ENCODE results near the gene USP34. TPM values are rescaled to one million over a fixed set of nuclear protein-coding genes. Genes with fewer than 3 reads are reported as not detected.

The USP34 gene
- total and polyA plus RNA-seq, 2 of the 8 experiments (the other 6 are each of a cell fraction or from before 2014, with no cell fraction given), result 56.7 to 91.7 TPM

DNA sequence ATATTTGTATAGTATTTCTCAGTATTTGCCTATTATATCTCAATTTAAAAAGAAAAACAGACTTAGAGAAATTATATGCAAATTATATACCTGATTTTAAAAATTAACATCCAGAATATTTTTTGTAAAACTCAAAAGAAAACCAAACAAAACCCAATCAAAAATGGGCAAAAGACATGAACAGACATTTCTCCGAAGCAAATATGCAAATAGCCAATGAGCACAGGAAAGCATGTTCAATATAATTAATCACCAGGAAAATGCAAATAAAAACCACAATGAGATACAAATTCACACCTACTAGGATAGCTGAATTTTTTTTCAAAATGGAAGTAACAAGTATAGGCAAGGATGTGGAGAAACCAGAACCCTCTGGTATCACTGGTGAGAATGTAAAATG lies 108.0 kb downstream of the USP34 start:
- Histone ChIP-seq H3K4me3 (ENCODE audit: extremely low read depth in 1 of 4, insufficient read depth in 2 of 4, low read depth in 3 of 4, low read length in 4 of 4) (no peak overlapping the region), H3K4ac (replicated peaks; ENCODE audit: insufficient read length, low read depth, low read length) (no peak overlapping the region), H3K14ac (ENCODE audit: insufficient read length) (no peak overlapping the region), H4K5ac (ENCODE audit: insufficient read length, low read depth, low read length) (no peak overlapping the region), H2BK15ac (ENCODE audit: low read length) (no peak overlapping the region), H3K56ac (replicated peaks; ENCODE audit: insufficient read length, low read depth, low read length) (no peak overlapping the region), H4K20me1 (replicated peaks in 1 of 2; ENCODE audit: control insufficient read depth in 1 of 2, insufficient read depth in 2 of 2, low read length in 2 of 2) (peaks cover 0 to 4% of the 10 kb centered on the region in 2 experiments), H4K91ac (replicated peaks; ENCODE audit: insufficient read length, low read length) (no peak overlapping the region), H3K79me2 (ENCODE audit: control insufficient read depth in 1 of 2, insufficient read depth in 2 of 2, low read length in 2 of 2) (peaks cover 0 to 53% of the 10 kb centered on the region in 2 experiments; a peak in 2 of 4 replicates), H3K9ac (replicated peaks in 1 of 4; ENCODE audit: extremely low read depth in 1 of 4, low read depth in 3 of 4, low read length in 3 of 4) (no peak overlapping the region), H3K27ac (ENCODE audit: low read depth, low read length) (no peak overlapping the region), H3K23me2 (ENCODE audit: low read depth, low read length) (no peaks in the 10 kb centered on the region), H2AFZ (ENCODE audit: low read length) (no peak overlapping the region), H2AK5ac (ENCODE audit: low read depth, low read length) (no peak overlapping the region), H3K79me1 (ENCODE audit: low read depth, low read length) (peaks cover 4% of the 10 kb centered on the region), H3K4me2 (ENCODE audit: insufficient read depth in 1 of 2, low read depth in 2 of 2, low read length in 2 of 2) (no peak overlapping the region), H3K36me3 (ENCODE audit: control insufficient read depth in 2 of 4, insufficient read depth in 4 of 4, low read length in 3 of 4) (peaks cover 2 to 10% (median 6%) of the 10 kb centered on the region in 4 experiments; a peak in 3 of 8 replicates), H2BK20ac (ENCODE audit: low read length) (no peak overlapping the region), H4K8ac (ENCODE audit: extremely low read depth, insufficient read depth, low read length) (no peak overlapping the region), H3K27me3 (replicated peaks in 1 of 4; ENCODE audit: control insufficient read depth in 3 of 4, extremely low read depth in 1 of 4, insufficient read depth in 3 of 4, low read length in 3 of 4) (no peaks in the 10 kb centered on the region), H3K9me3 (ENCODE audit: insufficient read depth in 2 of 2, low read depth in 1 of 2, low read length in 1 of 2) (no peaks in the 10 kb centered on the region), H2BK5ac (ENCODE audit: low read depth, low read length) (no peak overlapping the region), H3K23ac (ENCODE audit: insufficient read length) (no peak overlapping the region), H2BK120ac (replicated peaks; ENCODE audit: low read depth, low read length) (no peak overlapping the region), H3K4me1 (replicated peaks in 1 of 4; ENCODE audit: control insufficient read depth in 3 of 4, insufficient read depth in 4 of 4, low read length in 3 of 4) (no peaks in the 10 kb centered on the region), H3K18ac (ENCODE audit: extremely low read depth, low read length) (no peak overlapping the region), H2BK12ac (ENCODE audit: low read depth, low read length) (no peak overlapping the region)
- TF ChIP-seq SP1 (IDR thresholded peaks at IDR 0.05; ENCODE audit: low read depth, low read length) (no peak), BRCA1 (IDR thresholded peaks at IDR 0.05; ENCODE audit: low read depth, low read length) (no peak), JUND (IDR thresholded peaks at IDR 0.05; ENCODE audit: low read length) (no peak), CBX8 (IDR thresholded peaks at IDR 0.05; ENCODE audit: borderline replicate concordance, low read depth, low read length) (no peak), NANOG (IDR thresholded peaks at IDR 0.05; ENCODE audit: insufficient read depth, low read depth, low read length, poor library complexity, severe bottlenecking) (no peak), SRF (IDR thresholded peaks at IDR 0.05; ENCODE audit: low read depth, low read length) (no peak), EGR1 (IDR thresholded peaks at IDR 0.05; ENCODE audit: borderline replicate concordance, low read depth, low read length) (no peak), POU5F1 (IDR thresholded peaks at IDR 0.05; ENCODE audit: low read depth, low read length) (no peak), CTBP2 (IDR thresholded peaks at IDR 0.05; ENCODE audit: borderline replicate concordance, insufficient read depth, insufficient read length, low read length) (no peak), TCF12 (IDR thresholded peaks at IDR 0.05; ENCODE audit: low read depth, low read length) (no peak), JUN (IDR thresholded peaks at IDR 0.05; ENCODE audit: low read depth, low read length) (no peak)
- TF ChIP-seq, protein P1, sequence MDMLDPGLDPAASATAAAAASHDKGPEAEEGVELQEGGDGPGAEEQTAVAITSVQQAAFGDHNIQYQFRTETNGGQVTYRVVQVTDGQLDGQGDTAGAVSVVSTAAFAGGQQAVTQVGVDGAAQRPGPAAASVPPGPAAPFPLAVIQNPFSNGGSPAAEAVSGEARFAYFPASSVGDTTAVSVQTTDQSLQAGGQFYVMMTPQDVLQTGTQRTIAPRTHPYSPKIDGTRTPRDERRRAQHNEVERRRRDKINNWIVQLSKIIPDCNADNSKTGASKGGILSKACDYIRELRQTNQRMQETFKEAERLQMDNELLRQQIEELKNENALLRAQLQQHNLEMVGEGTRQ (IDR thresholded peaks at IDR 0.05; ENCODE audit: low read length), result no peak
- no peak for FAIRE-seq
- DNase-seq (ENCODE audit: low read depth in 1 of 2, low spot score in 2 of 2), result no peak
- CTCF ChIA-PET (ENCODE audit: partially characterized antibody), result no interaction called here
- POLR2A ChIA-PET (ENCODE audit: partially characterized antibody), result no interaction called here
- 100% methylated on average over 1 of the region's 1 CpG; no CpG with 5 or more reads in 1 of the 2 experiments for WGBS, 2 experiments (ENCODE audit: extremely low coverage in 1 of 2, insufficient coverage in 1 of 2, insufficient read length in 1 of 2, insufficient replicate concordance in 2 of 2, low coverage in 1 of 2, low lambda C conversion rate in 2 of 2, missing lambda C conversion rate in 1 of 2)

Measured in H1 (cell line).